Caco-2 (cell line): ENCODE data around the gene SLC2A13. TPM values are rescaled to one million over a fixed set of nuclear protein-coding genes. Genes with fewer than 3 reads are reported as not detected.

Experiments
- BruUV-seq: library from RNA; stranded (reverse); fragments of 400-500 nt; replicated peaks from 2 replicates; lab custom pipeline; 2021; lab: Mats Ljungman, UMichigan
- CTCF ChIA-PET: fragments of 300-600 bp; sonication (Branson Sonifier 250); formaldehyde crosslinking; loops from one replicate; lab custom pipeline; 2022; ENCODE audit warnings: antibody characterized with exemption; lab: Charles Lee
- POLR2A ChIA-PET: fragments of 300-600 bp; sonication (Branson Sonifier 250); formaldehyde crosslinking; loops from one replicate; lab custom pipeline; 2022; ENCODE audit warnings: antibody characterized with exemption; lab: Charles Lee
- DNase-seq, 2 experiments: peaks; one replicate each; pipeline versions ENCODE4 v3.0.0 to v3.0.0-alpha.2; 2020 to 2022
- H3K27me3 ChIP-seq: replicated peaks from 2 replicates; pipeline ENCODE4 v1.6.0; 2011; ENCODE audit warnings: low read length; ENCODE audit not compliant: control insufficient read depth, insufficient read depth
- H3K36me3 ChIP-seq: 2 replicates; pipeline ENCODE4 v1.5.1; 2011; ENCODE audit warnings: low read length; ENCODE audit not compliant: control insufficient read depth, insufficient read depth
- H3K4me1 ChIP-seq: fragments of 250-450 bp; sonication (Bioruptor Pico); 2 replicates; pipeline ENCODE4 v1.5.1; 2020; ENCODE audit warnings: mild to moderate bottlenecking
- H3K4me3 ChIP-seq: 2 replicates; pipeline ENCODE4 v1.5.1; 2011; ENCODE audit warnings: low read depth, mild to moderate bottlenecking, control low read depth, low read length
- H3K9me3 ChIP-seq: fragments of 250-450 bp; sonication (Bioruptor Pico); 2 replicates; pipeline ENCODE4 v1.5.1; 2020; ENCODE audit warnings: mild to moderate bottlenecking, moderate library complexity
- H3K27ac Mint-ChIP-seq: one replicate; pipeline ENCODE4 v1.8.0; 2022; ENCODE audit warnings: mixed read lengths; ENCODE audit not compliant: unreplicated experiment
- H3K27me3 Mint-ChIP-seq: one replicate; pipeline ENCODE4 v1.8.0; 2022; ENCODE audit warnings: mixed read lengths; ENCODE audit not compliant: insufficient read depth, unreplicated experiment
- H3K36me3 Mint-ChIP-seq: one replicate; pipeline ENCODE4 v1.8.0; 2022; ENCODE audit warnings: mild to moderate bottlenecking, mixed read lengths; ENCODE audit not compliant: insufficient read depth, unreplicated experiment
- H3K4me1 Mint-ChIP-seq: one replicate; pipeline ENCODE4 v1.8.0; 2022; ENCODE audit warnings: low read depth, mixed read lengths; ENCODE audit not compliant: unreplicated experiment
- H3K4me3 Mint-ChIP-seq: one replicate; pipeline ENCODE4 v1.8.0; 2022; ENCODE audit warnings: mild to moderate bottlenecking, moderate library complexity, mixed read lengths; ENCODE audit not compliant: unreplicated experiment
- H3K9me3 Mint-ChIP-seq: one replicate; pipeline ENCODE4 v1.8.0; 2022; ENCODE audit warnings: mixed read lengths; ENCODE audit not compliant: unreplicated experiment
- CTCF ChIP-seq, 2 experiments: fragments of 200-600 bp in 1 of 2; IDR thresholded peaks; 1 replicate in 1 of 2; 2 replicates in 1 of 2; pipeline versions ENCODE4 v1.5.1 to v1.8.0; 2011 to 2022; ENCODE audit warnings: antibody characterized with exemption in 1 of 2, control low read depth in 1 of 2, inconsistent platforms in 1 of 2, low read depth in 1 of 2, low read length in 1 of 2, mild to moderate bottlenecking in 1 of 2, moderate library complexity in 1 of 2; ENCODE audit not compliant: insufficient read depth in 1 of 2, severe bottlenecking in 1 of 2, unreplicated experiment in 1 of 2
- intact Hi-C: fragments of 100-400 bp; cut with micrococcal nuclease; formaldehyde crosslinking; loops from one replicate; pipeline ENCODE4 v1.10.0; 2022; ENCODE audit not compliant: unreplicated experiment
- total RNA-seq: library from RNA; stranded (reverse); gene quantifications from 2 replicates; pipeline ENCODE4 v1.2.3, GENCODE V29; 2022

SLC2A13 gene
- total RNA-seq, 1 experiment from 2014 or later: 3.0 TPM

- CTCF ChIA-PET: no interaction called here
- Histone ChIP-seq H3K4me1 (no peaks in the 10 kb centered on the region), H3K36me3 (no peaks in the 10 kb centered on the region), H3K4me3 (no peak overlapping the region), H3K9me3 (no peaks in the 10 kb centered on the region), H3K27me3 (no peaks in the 10 kb centered on the region)
- Mint-ChIP-seq H3K4me3 (no peak overlapping the region), H3K9me3 (no peaks in the 10 kb centered on the region), H3K27me3 (no peaks in the 10 kb centered on the region), H3K4me1 (no peaks in the 10 kb centered on the region), H3K27ac (no peak overlapping the region), H3K36me3 (no peaks in the 10 kb centered on the region)
- no peak for TF ChIP-seq CTCF (IDR thresholded peaks at IDR 0.05; ENCODE audit: insufficient read depth in 1 of 2, low read depth in 1 of 2, low read length in 1 of 2, severe bottlenecking in 1 of 2, unreplicated experiment in 1 of 2)
- no peak for DNase-seq
- BruUV-seq: no TSS peak
- intact Hi-C loops: no loop called here
- POLR2A ChIA-PET: no interaction called here
Measured at GRCh38 chr12:40058721-40059190, 47.1 kb downstream of the SLC2A13 start.

GRCh38 chr12:40056373-40056772 is 49.5 kb downstream of the SLC2A13 start:
- Mint-ChIP-seq H3K27ac (no peak overlapping the region), H3K36me3 (no peaks in the 10 kb centered on the region), H3K9me3 (no peaks in the 10 kb centered on the region), H3K4me3 (no peak overlapping the region), H3K27me3 (no peaks in the 10 kb centered on the region), H3K4me1 (no peaks in the 10 kb centered on the region)
- ChIA-PET CTCF (no interaction called here), POLR2A (no interaction called here)
- Histone ChIP-seq H3K36me3 (no peaks in the 10 kb centered on the region), H3K27me3 (no peaks in the 10 kb centered on the region), H3K4me1 (no peaks in the 10 kb centered on the region), H3K4me3 (no peak overlapping the region), H3K9me3 (no peaks in the 10 kb centered on the region)
- no TSS peak for BruUV-seq
- no peak for DNase-seq
- TF ChIP-seq CTCF (IDR thresholded peaks at IDR 0.05; ENCODE audit: insufficient read depth in 1 of 2, low read depth in 1 of 2, low read length in 1 of 2, severe bottlenecking in 1 of 2, unreplicated experiment in 1 of 2): no peak
- intact Hi-C loops: no loop called here

GRCh38 chr12:40055776-40056175 is 50.1 kb downstream of the SLC2A13 start:
- H3K4me3 Mint-ChIP-seq: no peak overlapping the region
- Histone ChIP-seq H3K4me3 (no peak overlapping the region), H3K4me1 (no peaks in the 10 kb centered on the region), H3K27me3 (no peaks in the 10 kb centered on the region), H3K9me3 (no peaks in the 10 kb centered on the region), H3K36me3 (no peaks in the 10 kb centered on the region)
- H3K9me3 Mint-ChIP-seq: no peaks in the 10 kb centered on the region
- H3K27me3 Mint-ChIP-seq: no peaks in the 10 kb centered on the region
- ChIA-PET POLR2A (no interaction called here), CTCF (no interaction called here)
- DNase-seq: no peak
- H3K27ac Mint-ChIP-seq: no peak overlapping the region
- H3K4me1 Mint-ChIP-seq: no peaks in the 10 kb centered on the region
- intact Hi-C loops: no loop called here
- no TSS peak for BruUV-seq
- no peak for TF ChIP-seq CTCF (IDR thresholded peaks at IDR 0.05; ENCODE audit: insufficient read depth in 1 of 2, low read depth in 1 of 2, low read length in 1 of 2, severe bottlenecking in 1 of 2, unreplicated experiment in 1 of 2)
- H3K36me3 Mint-ChIP-seq: no peaks in the 10 kb centered on the region
